Tibial artery (tissue), 4 donors: ENCODE data around the gene LMF1.

Experiments used
- DNase-seq, 2 donors: peaks; one replicate each; pipeline ENCODE4 v3.0.0-alpha.2; 2019
- H3K27ac ChIP-seq, 2 donors: fragments of 200-600 bp; sonication (generic) in 1 of 2; 1 replicate in 1 of 2; 2 replicates in 1 of 2; pipeline ENCODE4 v1.5.1; 2018 to 2019; ENCODE audit warnings: mild to moderate bottlenecking in 1 of 2
- H3K27me3 ChIP-seq, 2 donors: fragments of 200-600 bp; sonication (generic) in 1 of 2; one replicate each; pipeline versions ENCODE4 v1.5.1 to v1.6.0; 2016 to 2019
- H3K36me3 ChIP-seq, 3 donors: fragments of 200-600 bp; sonication (generic) in 2 of 3; one replicate each; pipeline ENCODE4 v1.5.1; 2016 to 2019; ENCODE audit warnings: mild to moderate bottlenecking in 2 of 3
- H3K4me1 ChIP-seq, 4 donors: fragments of 200-600 bp; sonication (generic) in 2 of 4; 1 replicate in 3 of 4; 2 replicates in 1 of 4; pipeline ENCODE4 v1.5.1; 2016 to 2019
- H3K4me3 ChIP-seq, 2 donors: fragments of 200-600 bp; sonication (generic) in 1 of 2; 1 replicate in 1 of 2; 2 replicates in 1 of 2; pipeline ENCODE4 v1.5.1; 2018 to 2019; ENCODE audit warnings: mild to moderate bottlenecking in 2 of 2
- H3K9me3 ChIP-seq, 3 donors: fragments of 200-600 bp; sonication (generic) in 1 of 3; one replicate each; pipeline ENCODE4 v1.5.1; 2016 to 2019
- intact Hi-C: fragments of 100-400 bp; cut with DNase I; formaldehyde crosslinking; loops from one replicate; pipeline ENCODE4 v1.15.0; 2023; ENCODE audit warnings: low total_unique reads
- TF ChIP-seq, protein P1 (sequence below), 2 experiments: fragments of 200-600 bp in 1 of 2; fragments of 450-650 bp in 1 of 2; IDR thresholded peaks; one replicate each; pipeline ENCODE4 v1.5.1; 2017 to 2019; ENCODE audit warnings: antibody characterized with exemption in 2 of 2, mild to moderate bottlenecking in 1 of 2, moderate library complexity in 1 of 2

The LMF1 gene

GRCh38 chr16:900211-900610 lies 70.6 kb downstream of the LMF1 start:
- Histone ChIP-seq H3K4me1 (no peaks in the 10 kb centered on the region), H3K27me3 (no peaks in the 10 kb centered on the region), H3K36me3 (peaks cover 0 to 31% (median 0%) of the 10 kb centered on the region in 3 donors), H3K9me3 (no peaks in the 10 kb centered on the region), H3K4me3 (no peak overlapping the region), H3K27ac (no peak overlapping the region)
- intact Hi-C loops = no loop called here
- TF ChIP-seq, protein P1, sequence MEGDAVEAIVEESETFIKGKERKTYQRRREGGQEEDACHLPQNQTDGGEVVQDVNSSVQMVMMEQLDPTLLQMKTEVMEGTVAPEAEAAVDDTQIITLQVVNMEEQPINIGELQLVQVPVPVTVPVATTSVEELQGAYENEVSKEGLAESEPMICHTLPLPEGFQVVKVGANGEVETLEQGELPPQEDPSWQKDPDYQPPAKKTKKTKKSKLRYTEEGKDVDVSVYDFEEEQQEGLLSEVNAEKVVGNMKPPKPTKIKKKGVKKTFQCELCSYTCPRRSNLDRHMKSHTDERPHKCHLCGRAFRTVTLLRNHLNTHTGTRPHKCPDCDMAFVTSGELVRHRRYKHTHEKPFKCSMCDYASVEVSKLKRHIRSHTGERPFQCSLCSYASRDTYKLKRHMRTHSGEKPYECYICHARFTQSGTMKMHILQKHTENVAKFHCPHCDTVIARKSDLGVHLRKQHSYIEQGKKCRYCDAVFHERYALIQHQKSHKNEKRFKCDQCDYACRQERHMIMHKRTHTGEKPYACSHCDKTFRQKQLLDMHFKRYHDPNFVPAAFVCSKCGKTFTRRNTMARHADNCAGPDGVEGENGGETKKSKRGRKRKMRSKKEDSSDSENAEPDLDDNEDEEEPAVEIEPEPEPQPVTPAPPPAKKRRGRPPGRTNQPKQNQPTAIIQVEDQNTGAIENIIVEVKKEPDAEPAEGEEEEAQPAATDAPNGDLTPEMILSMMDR (IDR thresholded peaks at IDR 0.05) = no peak
- no peak for DNase-seq

- Histone ChIP-seq H3K4me1 (no peaks in the 10 kb centered on the region), H3K9me3 (no peaks in the 10 kb centered on the region), H3K27ac (no peak overlapping the region), H3K27me3 (no peaks in the 10 kb centered on the region), H3K36me3 (peaks cover 0 to 35% (median 0%) of the 10 kb centered on the region in 3 donors), H3K4me3 (no peak overlapping the region)
- intact Hi-C loops = no loop called here
- TF ChIP-seq, protein P1 (IDR thresholded peaks at IDR 0.05) = no peak
- DNase-seq = no peak
Measured at GRCh38 chr16:899683-900060, 71.1 kb downstream of the LMF1 start.

DNA sequence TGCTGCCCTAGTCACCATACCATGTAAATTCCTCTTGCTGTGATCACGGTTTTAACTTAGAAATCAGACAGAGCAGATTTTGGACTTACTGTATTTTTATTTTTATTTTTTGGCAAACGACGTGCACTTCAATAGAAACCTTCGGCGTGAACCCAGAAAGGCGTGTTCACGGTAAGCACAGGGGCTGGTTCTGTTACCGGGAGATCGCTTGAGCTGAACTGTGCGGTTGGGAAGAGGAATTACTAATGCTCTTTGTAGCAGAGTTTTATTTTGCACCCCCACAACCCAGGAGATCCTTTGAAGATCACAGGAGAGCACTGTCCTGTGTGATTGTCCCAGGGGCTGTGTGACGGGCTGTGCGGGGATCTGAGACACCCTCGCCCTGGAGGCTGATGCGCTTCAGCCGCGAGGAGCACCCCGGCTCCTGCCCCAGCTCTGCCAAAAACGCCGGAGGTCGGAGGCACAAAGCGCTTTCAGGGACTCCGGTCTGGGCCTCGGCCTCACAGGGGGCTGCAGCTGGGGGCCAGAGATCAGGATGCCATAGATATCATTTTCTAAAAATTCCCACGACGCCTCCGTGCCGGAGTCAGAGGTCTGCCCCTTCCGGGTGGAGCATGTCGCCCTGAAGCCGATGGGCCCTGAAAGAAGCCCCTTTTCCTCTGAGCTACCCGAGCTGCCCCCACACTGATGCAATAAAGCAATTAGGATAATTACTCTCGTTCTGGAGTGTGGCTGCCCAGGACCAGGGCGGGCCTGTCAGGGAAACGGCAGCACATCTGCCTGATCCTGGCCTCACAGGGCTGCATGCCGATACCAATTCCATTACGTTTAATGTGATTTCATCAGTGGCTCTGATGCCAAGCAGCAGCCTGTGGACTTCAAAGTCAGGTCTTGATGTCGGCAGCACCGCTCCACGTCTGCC lies 71.8 kb downstream of the LMF1 start:
- Histone ChIP-seq H3K27ac (no peak overlapping the region), H3K4me3 (no peak overlapping the region), H3K27me3 (no peaks in the 10 kb centered on the region), H3K4me1 (no peaks in the 10 kb centered on the region), H3K9me3 (no peaks in the 10 kb centered on the region), H3K36me3 (peaks cover 0 to 39% (median 0%) of the 10 kb centered on the region in 3 donors)
- DNase-seq = no peak
- TF ChIP-seq, protein P1 (IDR thresholded peaks at IDR 0.05) = no peak
- intact Hi-C loops = no loop called here

GRCh38 chr16:898216-898615 lies 72.6 kb downstream of the LMF1 start:
- Histone ChIP-seq H3K36me3 (peaks cover 0 to 39% (median 0%) of the 10 kb centered on the region in 3 donors), H3K27me3 (no peaks in the 10 kb centered on the region), H3K27ac (no peak overlapping the region), H3K9me3 (no peaks in the 10 kb centered on the region), H3K4me3 (no peak overlapping the region), H3K4me1 (no peaks in the 10 kb centered on the region)
- intact Hi-C loops = no loop called here
- DNase-seq = no peak
- TF ChIP-seq, protein P1 (IDR thresholded peaks at IDR 0.05) = no peak

GRCh38 chr16:897701-898100 lies 73.1 kb downstream of the LMF1 start:
- no peak for DNase-seq
- TF ChIP-seq, protein P1 (IDR thresholded peaks at IDR 0.05) = no peak
- Histone ChIP-seq H3K27ac (no peak overlapping the region), H3K4me1 (no peaks in the 10 kb centered on the region), H3K4me3 (no peak overlapping the region), H3K36me3 (peaks cover 0 to 43% (median 0%) of the 10 kb centered on the region in 3 donors), H3K27me3 (no peaks in the 10 kb centered on the region), H3K9me3 (no peaks in the 10 kb centered on the region)
- intact Hi-C loops = no loop called here
